Subcutaneous abdominal adipose tissue (tissue), 5 donors: ENCODE data around the gene SLX4IP.

ENCODE experiments used
- H3K27ac ChIP-seq: one replicate; pipeline ENCODE4 v1.7.0; 2013; ENCODE audit warnings: low read depth, mild to moderate bottlenecking, inconsistent platforms, low read length, moderate library complexity
- H3K27me3 ChIP-seq, 5 donors: one replicate each; pipeline ENCODE4 v1.7.0; 2013; ENCODE audit warnings: low read length in 5 of 5, inconsistent platforms in 1 of 5; ENCODE audit not compliant: control insufficient read depth in 5 of 5, insufficient read depth in 4 of 5
- H3K36me3 ChIP-seq, 5 donors: one replicate each; pipeline ENCODE4 v1.7.0; 2013; ENCODE audit warnings: low read length in 5 of 5; ENCODE audit not compliant: control insufficient read depth in 5 of 5, insufficient read depth in 5 of 5
- H3K4me1 ChIP-seq, 5 donors: one replicate each; pipeline ENCODE4 v1.7.0; 2013; ENCODE audit warnings: low read length in 5 of 5, mild to moderate bottlenecking in 3 of 5, moderate library complexity in 1 of 5; ENCODE audit not compliant: control insufficient read depth in 5 of 5, insufficient read depth in 5 of 5
- H3K4me3 ChIP-seq, 5 donors: one replicate each; pipeline ENCODE4 v1.7.0; 2013; ENCODE audit warnings: low read length in 5 of 5, low read depth in 1 of 5
- H3K9ac ChIP-seq, 5 donors: one replicate each; pipeline ENCODE4 v1.7.0; 2013; ENCODE audit warnings: low read length in 5 of 5, mild to moderate bottlenecking in 4 of 5, moderate library complexity in 3 of 5
- H3K9me3 ChIP-seq, 5 donors: one replicate each; pipeline ENCODE4 v1.7.0; 2013; ENCODE audit warnings: low read length in 5 of 5; ENCODE audit not compliant: control insufficient read depth in 5 of 5
- donor health status: healthy.
- donor health status: healthy.
- donor health status: healthy.
- donor health status: healthy.
- donor health status: healthy.

Gene SLX4IP

DNA sequence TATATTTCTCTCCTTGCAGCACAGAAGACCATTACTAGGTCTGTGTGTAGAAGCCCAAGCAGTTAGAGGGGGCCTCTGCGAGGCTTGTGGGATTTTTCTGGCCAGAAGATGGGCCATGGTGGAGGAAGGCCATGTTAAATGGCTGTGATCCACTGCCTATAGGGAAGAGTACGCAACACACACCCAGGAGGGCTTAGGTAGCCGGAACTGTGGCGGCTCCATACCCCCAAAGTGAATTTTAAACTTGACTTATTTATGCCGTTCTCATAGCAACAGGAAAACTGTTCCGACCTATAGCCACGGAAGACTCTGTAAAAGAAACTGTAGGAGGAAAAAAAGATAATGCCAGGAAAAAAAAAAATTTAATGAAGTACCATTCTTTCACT is 69.5 kb downstream of the SLX4IP start:
- peak overlapping the region; percentile 38 for H3K27ac ChIP-seq

DNA sequence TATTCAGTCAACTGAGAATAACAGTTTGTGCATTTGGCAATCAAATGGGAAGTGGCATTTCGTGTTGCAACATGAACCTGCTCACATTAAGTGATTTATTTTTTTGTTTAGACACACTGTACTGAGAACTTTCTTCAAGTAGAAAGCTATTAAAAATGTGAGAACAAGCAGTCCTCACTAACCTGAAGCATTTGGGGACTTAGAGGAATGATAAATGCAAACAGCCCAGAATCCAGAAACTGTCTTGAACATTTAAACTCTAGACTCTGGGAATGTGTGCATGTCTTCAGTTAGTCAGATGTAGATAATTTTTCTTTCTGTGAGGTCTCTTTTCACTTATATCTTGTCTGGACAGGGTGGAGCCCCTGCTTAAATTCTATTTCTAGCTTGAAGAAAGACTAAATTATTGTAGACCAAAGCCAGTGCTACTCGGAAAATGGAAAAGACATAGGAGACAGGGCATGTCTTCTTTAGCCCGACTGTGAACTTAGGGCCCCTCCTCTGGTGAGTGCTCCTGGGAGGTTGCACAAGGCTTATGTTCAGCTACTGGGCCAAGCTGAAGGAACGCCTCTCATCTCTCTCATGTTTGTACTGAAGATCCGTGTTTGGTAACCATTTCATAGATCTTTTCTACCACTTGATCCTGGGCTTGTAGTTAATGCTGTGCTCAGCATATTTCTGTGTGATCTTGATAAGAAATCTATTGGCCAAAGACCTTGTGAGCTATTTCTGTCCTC is 70.1 kb downstream of the SLX4IP start:
- H3K9ac ChIP-seq, result no peak overlapping the region
- no peak overlapping the region for H3K4me3 ChIP-seq
- no peaks in the 10 kb centered on the region for H3K27me3 ChIP-seq
- H3K36me3 ChIP-seq, result no peaks in the 10 kb centered on the region
- peak overlapping the region; percentile 38 for H3K27ac ChIP-seq
- H3K9me3 ChIP-seq, result no peaks in the 10 kb centered on the region
- peaks cover 2 to 66% (median 63%) of the 10 kb centered on the region in 5 donors for H3K4me1 ChIP-seq

More for the DNA sequence above, 69.5 kb downstream of the SLX4IP start:
- Histone ChIP-seq H3K4me3 (no peak overlapping the region), H3K4me1 (peaks cover 2 to 64% (median 62%) of the 10 kb centered on the region in 5 donors), H3K9ac (peak overlapping the region in 1 of 5 donors; percentile 29), H3K36me3 (no peaks in the 10 kb centered on the region), H3K27me3 (no peaks in the 10 kb centered on the region), H3K9me3 (no peaks in the 10 kb centered on the region)

DNA sequence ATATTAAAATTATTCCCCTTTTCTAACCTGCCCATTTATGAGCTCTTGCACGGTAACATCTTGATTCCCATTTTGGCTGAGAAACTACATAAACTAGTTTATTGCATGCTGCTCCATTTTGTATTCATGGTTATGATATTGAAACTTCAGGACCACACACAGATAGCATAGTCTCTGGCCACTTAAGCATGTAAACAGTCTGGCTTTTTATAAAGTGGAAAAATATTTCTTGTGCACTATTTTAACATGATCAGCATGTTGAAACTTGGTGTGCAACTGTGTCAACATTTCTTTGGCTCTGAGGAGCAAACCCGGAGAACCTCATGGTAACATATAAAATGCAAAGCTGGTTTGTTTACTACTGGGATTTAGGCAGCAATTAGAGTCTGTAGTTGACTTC is 70.7 kb downstream of the SLX4IP start:
- peaks cover 2 to 67% (median 62%) of the 10 kb centered on the region in 5 donors for H3K4me1 ChIP-seq
- peak overlapping the region in 1 of 5 donors; percentile 9 for H3K9ac ChIP-seq
- no peaks in the 10 kb centered on the region for H3K36me3 ChIP-seq
- no peaks in the 10 kb centered on the region for H3K27me3 ChIP-seq
- H3K4me3 ChIP-seq, result peak overlapping the region in 1 of 5 donors; percentile 3
- no peaks in the 10 kb centered on the region for H3K9me3 ChIP-seq
- H3K27ac ChIP-seq, result peak overlapping the region; percentile 38

DNA sequence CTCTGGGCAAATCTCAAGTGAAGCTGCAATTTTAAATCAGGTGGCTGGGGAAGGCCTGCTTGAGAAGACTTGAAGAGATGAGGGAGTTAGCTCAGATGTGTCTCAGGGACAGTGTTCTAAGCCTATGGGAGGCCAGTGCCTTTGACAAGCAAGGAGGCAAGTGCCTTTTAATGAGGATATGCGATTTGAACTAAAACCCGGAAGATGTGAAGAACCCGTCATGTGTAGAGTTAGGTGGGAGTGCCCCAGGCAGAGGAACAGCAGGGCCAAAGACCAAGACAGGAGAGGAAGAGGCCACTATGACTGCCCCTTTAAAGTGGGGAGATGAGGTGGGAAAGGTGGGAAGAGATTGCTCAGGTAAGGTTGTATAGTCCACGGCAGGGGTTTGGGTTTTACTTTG is 71.9 kb downstream of the SLX4IP start:
- no peak overlapping the region for H3K4me3 ChIP-seq
- no peaks in the 10 kb centered on the region for H3K27me3 ChIP-seq
- peaks cover 8 to 68% (median 64%) of the 10 kb centered on the region in 5 donors for H3K4me1 ChIP-seq
- no peak overlapping the region for H3K9ac ChIP-seq
- H3K36me3 ChIP-seq, result no peaks in the 10 kb centered on the region
- peak overlapping the region; percentile 2 for H3K27ac ChIP-seq
- H3K9me3 ChIP-seq, result no peaks in the 10 kb centered on the region

DNA sequence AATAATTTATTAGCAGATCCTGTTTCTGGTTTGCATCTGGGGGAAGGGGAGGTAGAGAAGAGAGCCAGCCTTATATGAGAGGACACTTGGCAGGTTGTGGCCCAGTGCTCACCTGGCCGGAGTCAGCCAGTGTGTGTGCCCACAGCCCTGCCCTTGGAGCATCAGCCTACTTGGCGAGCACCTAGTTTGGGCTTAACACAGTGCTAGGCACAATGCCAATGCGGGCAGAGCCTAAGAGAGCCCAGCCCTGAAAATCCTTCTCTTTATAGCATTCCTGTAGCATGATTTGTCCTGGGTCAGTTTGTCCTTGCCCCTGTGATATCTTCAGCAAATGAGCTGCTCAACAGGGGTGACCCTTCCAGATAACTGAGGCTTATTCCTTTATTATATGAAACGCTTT is 73.0 kb downstream of the SLX4IP start:
- H3K4me1 ChIP-seq, result peaks cover 8 to 65% (median 61%) of the 10 kb centered on the region in 5 donors
- H3K9ac ChIP-seq, result no peak overlapping the region
- H3K27ac ChIP-seq, result peak overlapping the region; percentile 86

DNA sequence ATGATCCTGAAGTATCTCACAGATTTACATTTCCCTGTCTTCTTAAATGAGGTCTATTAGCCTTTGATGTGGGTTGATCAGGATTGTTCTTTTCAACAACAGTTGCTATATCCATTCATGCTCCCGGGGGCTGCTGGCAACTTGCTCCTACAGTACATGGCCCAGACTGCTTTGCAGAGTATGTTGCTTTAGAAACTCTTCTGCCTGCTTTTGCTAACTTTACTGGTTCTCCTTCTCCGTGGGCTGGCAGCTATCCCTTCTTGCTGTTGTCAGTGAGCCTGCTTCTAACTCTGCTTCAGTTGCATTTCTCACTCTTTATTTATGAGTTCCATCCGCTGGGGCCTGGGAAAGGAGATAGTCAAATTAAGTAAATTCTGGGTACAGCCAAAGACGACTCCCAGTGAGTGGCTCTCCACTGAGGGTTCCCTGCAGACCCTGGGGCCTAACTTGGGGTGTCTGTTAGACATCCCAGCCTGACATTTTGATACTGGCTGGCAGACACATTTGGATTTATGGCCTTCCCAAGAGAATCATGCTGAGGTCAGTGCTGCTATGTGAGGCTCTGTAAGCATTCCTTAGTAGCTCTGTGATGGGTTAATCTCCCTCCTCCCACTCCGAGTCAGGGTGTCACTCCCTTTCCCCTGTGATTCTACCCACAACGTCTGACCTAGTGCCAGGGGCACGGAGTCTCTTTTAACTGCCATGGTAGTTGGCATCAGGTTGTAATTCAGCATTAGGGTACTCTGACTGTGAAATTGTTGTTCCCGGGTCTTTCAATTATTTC is 73.6 kb downstream of the SLX4IP start:
- H3K9me3 ChIP-seq, result no peaks in the 10 kb centered on the region
- H3K36me3 ChIP-seq, result no peaks in the 10 kb centered on the region
- peak overlapping the region; percentile 86 for H3K27ac ChIP-seq
- H3K9ac ChIP-seq, result peak overlapping the region in 4 of 5 donors; percentile 12 to 61 (median 38)
- no peaks in the 10 kb centered on the region for H3K27me3 ChIP-seq
- peak overlapping the region in 1 of 5 donors; percentile 22 for H3K4me3 ChIP-seq
- peaks cover 8 to 67% (median 64%) of the 10 kb centered on the region in 5 donors for H3K4me1 ChIP-seq

More for the DNA sequence above, 73.0 kb downstream of the SLX4IP start:
- Histone ChIP-seq H3K4me3 (no peak overlapping the region), H3K36me3 (no peaks in the 10 kb centered on the region), H3K27me3 (no peaks in the 10 kb centered on the region), H3K9me3 (no peaks in the 10 kb centered on the region)

DNA sequence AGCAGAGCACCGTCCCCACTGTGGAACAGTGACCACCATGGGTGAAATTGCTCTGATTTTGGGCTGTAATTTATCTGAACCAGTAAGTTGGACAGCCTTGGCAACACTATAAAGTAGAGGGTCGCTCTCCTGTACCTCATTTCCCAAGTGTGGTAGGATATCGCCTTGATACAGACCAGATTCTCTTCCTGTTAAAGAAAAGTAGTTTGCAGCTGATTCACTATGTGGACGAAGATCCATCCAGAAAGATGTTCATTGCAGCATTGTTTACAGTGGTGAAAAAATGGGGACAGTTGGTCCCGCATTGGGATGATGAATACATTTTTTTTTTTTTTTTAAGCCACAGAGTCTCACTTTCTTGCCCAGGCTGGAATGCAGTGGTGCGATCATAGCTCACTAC is 74.3 kb downstream of the SLX4IP start:
- H3K4me1 ChIP-seq, result peaks cover 8 to 74% (median 68%) of the 10 kb centered on the region in 5 donors
- no peak overlapping the region for H3K4me3 ChIP-seq
- no peaks in the 10 kb centered on the region for H3K27me3 ChIP-seq
- no peaks in the 10 kb centered on the region for H3K9me3 ChIP-seq
- no peaks in the 10 kb centered on the region for H3K36me3 ChIP-seq
- H3K9ac ChIP-seq, result peak overlapping the region in 1 of 5 donors; percentile 37
- peak overlapping the region; percentile 86 for H3K27ac ChIP-seq

DNA sequence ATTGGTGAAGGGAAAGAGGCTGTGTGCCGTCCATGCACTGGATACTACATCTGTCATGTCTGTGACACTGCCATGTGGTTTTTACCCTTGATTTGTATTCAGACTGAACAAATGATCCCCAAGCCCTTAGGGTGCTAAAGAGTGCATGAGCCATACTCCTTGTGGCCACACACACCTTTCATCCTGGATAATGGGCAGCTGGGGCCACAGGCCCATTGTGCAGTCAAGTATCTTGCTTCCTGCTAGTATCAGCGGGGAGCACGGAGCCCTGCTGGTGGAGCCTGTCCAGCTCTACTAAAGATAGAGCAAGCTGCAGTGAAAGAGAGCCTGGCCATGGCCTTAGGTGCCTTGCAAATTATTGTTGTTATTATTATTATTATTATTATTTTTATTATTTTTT is 75.1 kb downstream of the SLX4IP start:
- Histone ChIP-seq H3K27me3 (no peaks in the 10 kb centered on the region), H3K4me3 (no peak overlapping the region), H3K4me1 (peaks cover 8 to 74% (median 67%) of the 10 kb centered on the region in 5 donors), H3K36me3 (no peaks in the 10 kb centered on the region), H3K9me3 (no peaks in the 10 kb centered on the region), H3K9ac (no peak overlapping the region), H3K27ac (no peak overlapping the region)

DNA sequence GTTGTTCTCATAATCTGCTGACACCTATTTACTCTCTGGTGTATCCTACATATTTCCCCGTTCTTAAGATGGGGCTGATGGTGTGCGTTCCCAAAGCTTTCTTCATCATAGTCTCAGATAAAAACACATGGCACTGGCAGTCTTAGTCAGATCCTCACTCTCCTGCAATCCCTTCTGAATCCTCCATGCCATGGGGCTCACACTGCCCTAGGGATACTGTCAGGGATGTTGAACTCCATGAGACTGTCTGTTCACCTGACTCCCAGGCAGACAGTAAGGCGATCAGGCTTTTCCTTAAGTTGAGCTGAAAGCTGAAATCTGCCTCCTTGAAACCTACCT is 76.0 kb downstream of the SLX4IP start:
- no peaks in the 10 kb centered on the region for H3K27me3 ChIP-seq
- peak overlapping the region in 2 of 5 donors; percentile 18 to 37 for H3K9ac ChIP-seq
- no peaks in the 10 kb centered on the region for H3K36me3 ChIP-seq
- H3K27ac ChIP-seq, result peak overlapping the region; percentile 77
- H3K4me1 ChIP-seq, result peaks cover 8 to 66% (median 58%) of the 10 kb centered on the region in 5 donors
- H3K4me3 ChIP-seq, result peak overlapping the region in 1 of 5 donors; percentile 9
- H3K9me3 ChIP-seq, result no peaks in the 10 kb centered on the region
